Activated CD8-positive, alpha-beta T cell treated with anti-CD3 and anti-CD28 coated beads, Interleukin-2, amount 10 ng/mL, durations not matched to agents 7 days and 5 days (primary cell): ENCODE data around the gene YY1. TPM values are rescaled to one million over a fixed set of nuclear protein-coding genes. Genes with fewer than 3 reads are reported as not detected.

Source experiments
- ATAC-seq: fragments of 150-1000 bp; cut with Tn5 transposase; one replicate; pipeline ENCODE4 v1.10.0; 2021; ENCODE audit warnings: moderate library complexity
- CTCF ChIA-PET: fragments of 350-600 bp; sonication (Branson Sonifier 250); formaldehyde crosslinking; loops from one replicate; lab custom pipeline; 2021; ENCODE audit warnings: antibody characterized with exemption; lab: Charles Lee
- POLR2A ChIA-PET: fragments of 350-600 bp; sonication (Branson Sonifier 250); formaldehyde crosslinking; loops from one replicate; lab custom pipeline; 2021; ENCODE audit warnings: antibody characterized with exemption; lab: Charles Lee
- DNase-seq: peaks from one replicate; pipeline ENCODE4 v3.0.0-alpha.2; 2020
- H3K27ac Mint-ChIP-seq: one replicate; pipeline ENCODE4 v1.8.0; 2021; ENCODE audit warnings: mild to moderate bottlenecking, mixed read lengths
- H3K27me3 Mint-ChIP-seq: one replicate; pipeline ENCODE4 v1.8.0; 2021; ENCODE audit warnings: low read depth, mixed read lengths
- H3K36me3 Mint-ChIP-seq: one replicate; pipeline ENCODE4 v1.8.0; 2021; ENCODE audit warnings: low read depth, mixed read lengths
- H3K4me1 Mint-ChIP-seq: one replicate; pipeline ENCODE4 v1.8.0; 2021; ENCODE audit warnings: low read depth, mixed read lengths
- H3K4me3 Mint-ChIP-seq: one replicate; pipeline ENCODE4 v1.8.0; 2021; ENCODE audit warnings: mild to moderate bottlenecking, mixed read lengths
- H3K9me3 Mint-ChIP-seq: one replicate; pipeline ENCODE4 v1.8.0; 2022; ENCODE audit warnings: mixed read lengths; ENCODE audit not compliant: insufficient read depth
- total RNA-seq, 2 experiments: library from RNA; stranded (reverse); gene quantifications; one replicate each; pipeline ENCODE4 v1.2.3, GENCODE V29; 2021

The YY1 gene
- total RNA-seq, 2 experiments from 2014 or later, result 107 TPM

GRCh38 chr14:100213956-100214769, 24.8 kb upstream of the YY1 start:
- H3K9me3 Mint-ChIP-seq, result no peaks in the 10 kb centered on the region
- peak overlapping the region; percentile 91 for H3K27ac Mint-ChIP-seq
- ChIA-PET POLR2A (interaction anchor here (0.7 to 3.1 kb wide), 6 partner anchors 8 to 27 kb away, joined by 3 to 23 read pairs (median 5); no protein-coding TSS in a partner anchor), CTCF (interaction anchor here (1.1 to 3.4 kb wide), 4 partner anchors 10 to 22 kb away, joined by 3 to 36 read pairs (median 14); no protein-coding TSS in a partner anchor)
- DNase-seq (peak; percentile 93), ATAC-seq (peak; percentile 95)
- H3K36me3 Mint-ChIP-seq, result peaks cover 3% of the 10 kb centered on the region
- no peaks in the 10 kb centered on the region for H3K27me3 Mint-ChIP-seq
- H3K4me3 Mint-ChIP-seq, result peak overlapping the region; percentile 80
- H3K4me1 Mint-ChIP-seq, result peaks cover 43% of the 10 kb centered on the region

DNA sequence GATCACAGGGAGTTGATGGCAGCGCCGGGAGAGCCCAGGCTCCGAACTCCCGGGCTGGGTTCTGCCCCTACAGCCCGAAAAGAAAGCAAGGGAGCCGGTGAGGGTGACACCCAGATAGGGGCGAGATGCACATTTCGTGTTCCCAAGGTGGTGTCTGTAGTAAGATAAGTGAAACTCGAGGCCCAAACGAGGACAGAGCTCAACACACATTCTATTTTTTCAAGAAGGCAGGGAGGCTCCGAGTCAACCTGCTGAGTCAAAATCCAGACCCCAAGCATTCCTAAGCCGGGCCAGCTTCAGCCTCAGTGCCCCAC, 24.2 kb upstream of the YY1 start:
- DNase-seq (no peak), ATAC-seq (no peak)
- Mint-ChIP-seq H3K36me3 (peaks cover 3% of the 10 kb centered on the region), H3K27me3 (no peaks in the 10 kb centered on the region), H3K4me1 (peaks cover 46% of the 10 kb centered on the region), H3K9me3 (no peaks in the 10 kb centered on the region), H3K27ac (peak overlapping the region; percentile 91), H3K4me3 (peak overlapping the region; percentile 80)
- POLR2A ChIA-PET, result interaction anchor here (1.5 to 3.1 kb wide), 4 partner anchors 7 to 22 kb away, joined by 4 to 23 read pairs (median 10); no protein-coding TSS in a partner anchor
- CTCF ChIA-PET, result interaction anchor here (1.1 to 3.4 kb wide), 5 partner anchors 9 to 26 kb away, joined by 3 to 36 read pairs (median 6); no protein-coding TSS in a partner anchor

- Mint-ChIP-seq H3K27me3 (no peaks in the 10 kb centered on the region), H3K4me3 (no peak overlapping the region), H3K4me1 (peaks cover 45% of the 10 kb centered on the region), H3K9me3 (no peaks in the 10 kb centered on the region), H3K27ac (peak overlapping the region; percentile 91), H3K36me3 (peaks cover 3% of the 10 kb centered on the region)
- ChIA-PET POLR2A (interaction anchor here (1.5 to 1.7 kb wide), 2 partner anchors 8 to 23 kb away, joined by 4 to 13 read pairs; no protein-coding TSS in a partner anchor), CTCF (interaction anchor here (1.1 to 3.4 kb wide), 6 partner anchors 9 to 28 kb away, joined by 3 to 36 read pairs (median 6); no protein-coding TSS in a partner anchor)
- no peak for ATAC-seq
- DNase-seq, result no peak
Observed at GRCh38 chr14:100215330-100215885, 23.5 kb upstream of the YY1 start.

DNA sequence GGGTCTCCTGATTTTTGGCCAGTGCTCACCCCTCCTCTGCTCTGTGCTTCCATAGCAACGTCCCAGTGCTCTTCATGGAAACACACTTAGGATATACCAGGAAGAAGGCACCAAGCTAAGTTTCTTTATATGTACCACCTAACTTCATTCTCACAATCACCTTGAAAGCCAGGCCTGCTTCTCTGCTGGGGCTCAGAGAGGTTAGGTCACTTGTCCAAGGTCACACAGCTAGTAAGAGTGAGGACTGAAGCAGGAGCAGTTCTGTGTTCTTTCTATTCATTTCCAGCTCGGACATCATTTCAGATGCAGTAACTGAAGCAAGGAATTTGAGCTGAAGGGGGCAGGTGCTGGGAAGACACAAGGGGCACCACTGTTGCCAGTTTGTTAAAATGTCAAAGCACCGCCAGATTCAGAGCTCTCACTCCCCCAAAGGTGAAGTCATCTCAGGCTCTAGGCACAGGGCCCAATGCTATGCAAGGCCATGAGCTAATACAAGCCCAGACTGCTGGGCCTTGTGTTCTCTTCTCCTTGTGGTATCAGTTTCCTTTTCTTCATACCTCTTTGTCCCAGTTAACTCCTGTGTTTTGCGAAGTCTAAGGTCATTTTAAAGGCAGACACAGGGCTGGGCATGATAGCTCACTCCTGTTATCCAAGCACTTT, 19.7 kb upstream of the YY1 start:
- no peak overlapping the region for H3K4me3 Mint-ChIP-seq
- no peak overlapping the region for H3K27ac Mint-ChIP-seq
- peaks cover 3% of the 10 kb centered on the region for H3K36me3 Mint-ChIP-seq
- H3K9me3 Mint-ChIP-seq, result no peaks in the 10 kb centered on the region
- H3K4me1 Mint-ChIP-seq, result peaks cover 23% of the 10 kb centered on the region
- DNase-seq (no peak), ATAC-seq (no peak)
- ChIA-PET CTCF (interaction anchor here (1.0 to 2.5 kb wide), 4 partner anchors 17 to 111 kb away, joined by 3 to 12 read pairs (median 5); no protein-coding TSS in a partner anchor), POLR2A (interaction anchor here (0.6 to 1.2 kb wide), 2 partner anchors 15 to 149 kb away, joined by 4 read pairs; no protein-coding TSS in a partner anchor)
- no peaks in the 10 kb centered on the region for H3K27me3 Mint-ChIP-seq

DNA sequence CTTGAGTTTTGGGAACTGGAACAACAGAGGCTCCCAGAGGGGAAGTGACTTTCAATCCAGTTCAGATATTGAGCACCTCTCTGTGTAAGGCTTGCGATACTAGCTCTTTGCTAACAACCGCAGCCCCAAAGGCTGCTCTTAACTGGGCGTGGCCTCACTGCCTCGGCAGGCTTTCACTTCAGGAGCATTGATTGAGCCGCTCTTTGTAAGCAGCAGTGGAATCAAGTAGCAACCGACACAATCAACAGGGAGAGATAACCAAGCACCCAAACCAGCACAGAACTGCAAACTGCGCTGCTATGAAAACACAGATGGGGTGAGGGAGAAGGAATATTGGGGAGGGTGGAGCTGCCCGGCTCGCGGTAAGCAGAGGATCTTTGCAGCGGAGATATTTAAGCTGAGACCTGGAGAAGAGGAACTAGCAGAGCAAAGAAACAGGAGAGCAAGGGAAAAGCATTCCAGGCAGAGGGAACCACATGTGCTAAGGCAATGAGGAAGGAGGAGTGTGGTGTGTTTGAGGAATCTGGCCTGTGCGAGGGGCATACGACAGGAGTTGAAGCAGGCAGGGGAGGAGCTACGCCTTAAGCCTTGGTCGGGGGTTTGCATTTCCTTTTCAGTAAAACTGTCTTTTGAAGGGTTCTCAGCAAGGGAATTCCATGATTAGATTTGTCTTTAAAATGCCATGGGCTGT, 17.3 kb upstream of the YY1 start:
- H3K36me3 Mint-ChIP-seq, result peaks cover 2% of the 10 kb centered on the region
- DNase-seq (peak; percentile 86), ATAC-seq (peak; percentile 94)
- H3K27ac Mint-ChIP-seq, result no peak overlapping the region
- H3K4me3 Mint-ChIP-seq, result no peak overlapping the region
- H3K27me3 Mint-ChIP-seq, result no peaks in the 10 kb centered on the region
- ChIA-PET POLR2A (interaction anchor here (0.7 to 4.6 kb wide), 16 partner anchors 8 to 239 kb away, joined by 3 to 106 read pairs (median 4); partner anchors contain the start of genes EVL and YY1), CTCF (interaction anchor here (0.6 to 5.0 kb wide), 18 partner anchors 9 to 251 kb away, joined by 3 to 106 read pairs (median 4); partner anchors contain the start of gene EVL)
- H3K9me3 Mint-ChIP-seq, result no peaks in the 10 kb centered on the region
- H3K4me1 Mint-ChIP-seq, result peaks cover 16% of the 10 kb centered on the region

GRCh38 chr14:100222224-100223093, 16.5 kb upstream of the YY1 start:
- ATAC-seq (peak; percentile 2), DNase-seq (peak; percentile 52)
- peaks cover 16% of the 10 kb centered on the region for H3K4me1 Mint-ChIP-seq
- no peak overlapping the region for H3K4me3 Mint-ChIP-seq
- no peak overlapping the region for H3K27ac Mint-ChIP-seq
- CTCF ChIA-PET, result interaction anchor here (0.6 to 5.0 kb wide), 19 partner anchors 7 to 251 kb away, joined by 3 to 106 read pairs (median 4); partner anchors contain the start of gene EVL
- H3K27me3 Mint-ChIP-seq, result no peaks in the 10 kb centered on the region
- H3K36me3 Mint-ChIP-seq, result peaks cover 2% of the 10 kb centered on the region
- no peaks in the 10 kb centered on the region for H3K9me3 Mint-ChIP-seq
- POLR2A ChIA-PET, result interaction anchor here (1.0 to 4.6 kb wide), 12 partner anchors 9 to 240 kb away, joined by 3 to 106 read pairs (median 6); partner anchors contain the start of genes EVL and YY1

- CTCF ChIA-PET, result interaction anchor here (0.9 to 5.0 kb wide), 13 partner anchors 8 to 536 kb away, joined by 3 to 106 read pairs (median 4); no protein-coding TSS in a partner anchor
- H3K27ac Mint-ChIP-seq, result no peak overlapping the region
- H3K27me3 Mint-ChIP-seq, result no peaks in the 10 kb centered on the region
- H3K4me1 Mint-ChIP-seq, result peaks cover 11% of the 10 kb centered on the region
- POLR2A ChIA-PET, result interaction anchor here (0.9 to 4.6 kb wide), 10 partner anchors 9 to 158 kb away, joined by 3 to 106 read pairs (median 5); partner anchors contain the start of gene EVL
- H3K9me3 Mint-ChIP-seq, result no peaks in the 10 kb centered on the region
- H3K4me3 Mint-ChIP-seq, result no peak overlapping the region
- ATAC-seq (no peak), DNase-seq (peak; percentile 27)
- H3K36me3 Mint-ChIP-seq, result peaks cover 2% of the 10 kb centered on the region
Observed at GRCh38 chr14:100223332-100224201, 15.4 kb upstream of the YY1 start.

DNA sequence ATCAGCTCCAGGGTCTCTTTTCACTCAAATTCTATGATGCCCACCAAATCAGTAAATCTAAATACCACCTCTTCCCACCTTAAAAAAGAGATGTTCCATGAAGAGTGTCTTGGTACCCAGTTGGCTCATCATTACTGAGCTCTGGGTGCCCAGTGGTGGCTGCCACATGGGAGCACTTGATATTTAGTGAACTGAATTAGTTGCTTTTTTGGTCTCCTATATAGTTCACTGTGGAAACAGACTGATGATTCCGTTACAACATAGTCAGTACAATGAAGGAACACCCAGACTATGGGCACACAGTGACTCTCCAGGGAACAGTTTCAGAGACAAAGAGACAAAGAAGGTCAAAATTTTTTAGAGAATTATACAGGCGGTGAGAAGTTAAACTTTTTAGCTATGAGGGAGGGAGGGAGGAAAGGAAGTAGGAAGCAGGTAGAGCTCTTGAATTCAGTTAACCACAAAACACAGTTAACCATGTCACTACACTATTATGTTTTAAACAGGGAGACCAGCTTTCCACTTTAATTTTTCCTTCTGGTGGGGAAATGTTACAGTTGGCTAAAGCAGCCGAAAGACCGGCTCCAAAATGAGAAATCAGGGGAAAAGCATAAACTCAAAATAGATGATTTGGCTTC, 14.6 kb upstream of the YY1 start:
- no peak overlapping the region for H3K4me3 Mint-ChIP-seq
- peaks cover 8% of the 10 kb centered on the region for H3K4me1 Mint-ChIP-seq
- peaks cover 6% of the 10 kb centered on the region for H3K36me3 Mint-ChIP-seq
- ChIA-PET POLR2A (interaction anchor here (0.8 to 4.6 kb wide), 10 partner anchors 10 to 620 kb away, joined by 3 to 106 read pairs (median 5); partner anchors contain the start of gene EVL), CTCF (interaction anchor here (0.9 to 5.0 kb wide), 11 partner anchors 9 to 537 kb away, joined by 3 to 106 read pairs (median 4); no protein-coding TSS in a partner anchor)
- ATAC-seq (peak; percentile 13), DNase-seq (no peak)
- no peaks in the 10 kb centered on the region for H3K9me3 Mint-ChIP-seq
- H3K27ac Mint-ChIP-seq, result no peak overlapping the region
- H3K27me3 Mint-ChIP-seq, result no peaks in the 10 kb centered on the region

DNA sequence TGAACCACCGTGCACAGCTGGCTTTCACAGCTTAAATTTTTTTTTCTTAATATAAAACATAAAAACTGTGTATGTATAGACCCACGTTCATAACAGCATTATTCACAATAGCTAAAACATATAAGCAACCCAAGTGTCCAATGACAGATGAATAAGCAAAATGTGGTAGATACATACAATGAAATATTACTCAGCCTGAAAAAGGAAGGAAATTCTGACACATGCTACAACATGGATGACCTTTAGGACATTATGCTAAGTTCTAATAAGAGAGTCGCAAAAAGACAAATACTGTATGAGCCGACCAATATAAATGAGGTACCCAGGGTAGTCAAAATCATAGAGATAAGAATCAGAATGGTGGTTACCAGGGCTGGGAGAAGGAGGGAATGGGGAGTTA, 13.8 kb upstream of the YY1 start:
- ChIA-PET POLR2A (interaction anchor here (0.8 to 4.6 kb wide), 3 partner anchors 10 to 621 kb away, joined by 3 to 106 read pairs (median 6); no protein-coding TSS in a partner anchor), CTCF (interaction anchor here (0.9 to 5.0 kb wide), 6 partner anchors 9 to 152 kb away, joined by 3 to 106 read pairs (median 22); no protein-coding TSS in a partner anchor)
- ATAC-seq (no peak), DNase-seq (no peak)
- Mint-ChIP-seq H3K27me3 (no peaks in the 10 kb centered on the region), H3K36me3 (peaks cover 12% of the 10 kb centered on the region), H3K4me3 (no peak overlapping the region), H3K27ac (peak overlapping the region; percentile 50), H3K4me1 (peaks cover 6% of the 10 kb centered on the region), H3K9me3 (no peaks in the 10 kb centered on the region)
